Measurements from ENCODE around the gene TIMM10.

Gene TIMM10

DNA sequence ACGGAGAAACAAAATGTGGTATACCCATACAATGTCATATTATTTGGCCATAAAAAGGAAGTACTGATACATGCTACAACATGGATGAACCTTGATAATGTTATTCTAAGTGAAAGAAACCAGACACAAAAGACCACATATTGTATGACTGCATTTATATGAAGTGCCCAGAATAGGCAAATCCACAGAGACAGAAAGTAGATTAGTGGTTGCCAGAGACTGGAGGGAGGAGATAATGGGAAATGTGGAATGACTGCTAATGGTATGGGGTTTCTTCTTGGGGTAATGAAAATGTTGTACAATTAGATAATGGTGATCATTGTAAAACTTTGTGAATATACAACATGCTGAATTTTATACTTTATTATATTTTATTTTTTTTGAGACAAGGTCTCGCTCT is 9.4 kb downstream of the TIMM10 start:
- no peak overlapping the region for H3K4me3 ChIP-seq (ENCODE audit: low read depth, low read length)
- H3K4me1 ChIP-seq: no peaks in the 10 kb centered on the region
- no peaks in the 10 kb centered on the region for H3K27me3 ChIP-seq
- H3K9me3 ChIP-seq: no peaks in the 10 kb centered on the region
- no peaks in the 10 kb centered on the region for H3K36me3 ChIP-seq
- no peak for TF ChIP-seq CTCF (IDR thresholded peaks at IDR 0.05; ENCODE audit: low read depth, low read length)
- DNase-seq: no peak

DNA sequence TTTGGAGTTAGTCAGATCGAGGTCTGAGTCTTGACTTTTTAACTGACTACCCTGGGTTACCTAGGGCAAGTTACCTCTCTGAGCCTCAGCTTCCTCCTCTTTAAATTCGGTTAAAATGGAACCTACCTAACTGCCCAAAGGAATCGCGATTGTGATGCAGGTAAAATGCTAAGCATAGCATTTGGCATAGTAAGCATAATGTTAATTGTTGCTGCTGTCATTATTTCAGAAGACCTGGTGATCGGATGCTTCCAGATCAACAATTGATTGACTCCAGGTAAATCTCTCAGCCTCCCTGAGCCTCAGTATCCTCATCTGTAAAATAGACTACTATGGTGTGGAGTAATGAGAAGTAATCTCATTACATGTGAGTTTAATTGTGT is 14.5 kb downstream of the TIMM10 start:
- no peak for TF ChIP-seq CTCF (IDR thresholded peaks at IDR 0.05; ENCODE audit: low read depth, low read length)

DNA sequence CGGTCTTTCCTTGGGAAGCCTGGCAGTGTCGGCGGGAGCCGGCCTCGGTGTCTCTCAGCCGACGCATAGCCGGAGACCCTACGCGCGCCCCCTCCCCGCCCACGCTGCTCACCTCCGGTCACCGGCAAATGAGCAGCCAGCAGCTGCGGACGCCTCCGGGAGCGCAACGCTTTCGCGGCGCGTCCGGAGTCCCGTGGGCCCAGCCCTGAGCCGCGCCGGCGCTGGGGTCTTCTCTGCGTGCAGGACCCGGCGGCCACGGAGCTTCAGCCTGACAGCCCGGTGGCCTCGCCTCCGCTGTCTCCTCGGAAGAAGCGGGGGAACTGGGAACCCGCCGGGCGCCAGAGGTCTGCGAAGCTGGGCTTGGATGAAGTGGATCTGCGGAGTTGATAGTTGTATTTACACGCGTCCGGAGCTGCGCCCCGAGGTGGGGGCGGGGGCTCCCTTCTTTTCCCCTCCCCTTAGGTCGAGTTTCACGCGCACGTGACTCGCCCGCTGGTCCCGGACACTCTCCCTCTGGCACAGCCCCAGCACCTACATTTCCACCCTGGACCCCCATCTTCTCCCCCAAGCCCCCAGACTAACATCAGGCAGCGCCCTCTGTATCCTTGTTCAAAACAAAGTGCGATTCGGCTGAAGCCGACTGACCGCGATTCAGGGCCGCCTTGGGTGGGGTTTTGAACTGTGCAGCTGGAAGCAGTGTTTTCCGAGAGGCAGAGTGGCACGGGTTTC is 15.1 kb downstream of the TIMM10 start, which contains the start of gene SLC43A1:
TSS of gene SLC43A1 (minus strand) at position 371 of the 729 bp plus-strand sequence. CDS start 1,591 bp downstream, outside the sequence.
- peak; percentile 25 for DNase-seq
- no peaks in the 10 kb centered on the region for H3K4me1 ChIP-seq
- no peaks in the 10 kb centered on the region for H3K27me3 ChIP-seq
- no peaks in the 10 kb centered on the region for H3K36me3 ChIP-seq
- no peaks in the 10 kb centered on the region for H3K9me3 ChIP-seq
- TF ChIP-seq CTCF (IDR thresholded peaks at IDR 0.05; ENCODE audit: low read depth, low read length): no peak
- peak within 1 kb of the TSS; percentile 72 for H3K4me3 ChIP-seq (ENCODE audit: low read depth, low read length)

More for the DNA sequence above, 14.5 kb downstream of the TIMM10 start:
- DNase-seq: no peak
- Histone ChIP-seq H3K27me3 (no peaks in the 10 kb centered on the region), H3K4me3 (ENCODE audit: low read depth, low read length) (peak overlapping the region; percentile 72), H3K36me3 (no peaks in the 10 kb centered on the region), H3K4me1 (no peaks in the 10 kb centered on the region), H3K9me3 (no peaks in the 10 kb centered on the region)

- Histone ChIP-seq H3K4me1 (no peaks in the 10 kb centered on the region), H3K4me3 (ENCODE audit: low read depth, low read length) (peak overlapping the region; percentile 72), H3K27me3 (no peaks in the 10 kb centered on the region), H3K36me3 (no peaks in the 10 kb centered on the region), H3K9me3 (no peaks in the 10 kb centered on the region)
- TF ChIP-seq CTCF (IDR thresholded peaks at IDR 0.05; ENCODE audit: low read depth, low read length): no peak
- DNase-seq: peak; percentile 21
Measured at GRCh38 chr11:57514538-57515331, 15.8 kb downstream of the TIMM10 start.

GRCh38 chr11:57513911-57514537 is 16.5 kb downstream of the TIMM10 start:
- Histone ChIP-seq H3K4me3 (ENCODE audit: low read depth, low read length) (peak overlapping the region; percentile 72), H3K27me3 (no peaks in the 10 kb centered on the region), H3K36me3 (no peaks in the 10 kb centered on the region), H3K9me3 (no peaks in the 10 kb centered on the region), H3K4me1 (no peaks in the 10 kb centered on the region)
- no peak for TF ChIP-seq CTCF (IDR thresholded peaks at IDR 0.05; ENCODE audit: low read depth, low read length)
- peak; percentile 36 for DNase-seq

All from BE2C (cell line).